Activated T-cell treated with anti-CD3 and anti-CD28 coated beads, Interleukin-2, amount 50 U/mL, for 1 hour (primary cell): ENCODE measurements around the gene CEACAM19.
"Not testable (repeated sequence)": the region's sequence is repeated elsewhere in the genome, so short reads cannot be mapped to it uniquely, and the experiment has no call there.

Experiments used
- DNase-seq: peaks from one replicate; pipeline ENCODE4 v3.0.0-alpha.2; 2020

Gene CEACAM19

GRCh38 chr19:44671400-44671799, at the start of gene CEACAM19:
Gene CEACAM19 (plus strand): TSS chr19:44671482. CDS start chr19:44671932, 450 bp downstream.
- no peak for DNase-seq

GRCh38 chr19:44623080-44623479, 48.2 kb upstream of the CEACAM19 start:
- DNase-seq: no peak

GRCh38 chr19:44623626-44624025, 47.7 kb upstream of the CEACAM19 start:
- no peak for DNase-seq

GRCh38 chr19:44624840-44625354, 46.4 kb upstream of the CEACAM19 start:
- DNase-seq: no peak

GRCh38 chr19:44625637-44626036, 45.6 kb upstream of the CEACAM19 start:
- DNase-seq: not testable (repeated sequence)

GRCh38 chr19:44626048-44626624, 45.1 kb upstream of the CEACAM19 start:
- DNase-seq: no peak

- DNase-seq: no peak
Measured at GRCh38 chr19:44627631-44628030, 43.7 kb upstream of the CEACAM19 start.

- no peak for DNase-seq
Measured at GRCh38 chr19:44628793-44629192, 42.5 kb upstream of the CEACAM19 start.

GRCh38 chr19:44631611-44632010, 39.7 kb upstream of the CEACAM19 start:
- not testable (repeated sequence) for DNase-seq

GRCh38 chr19:44634058-44634457, 37.2 kb upstream of the CEACAM19 start:
- not testable (repeated sequence) for DNase-seq

GRCh38 chr19:44634785-44635184, 36.5 kb upstream of the CEACAM19 start:
- no peak for DNase-seq

GRCh38 chr19:44635581-44636438, 35.5 kb upstream of the CEACAM19 start:
- DNase-seq: no peak

- DNase-seq: no peak
Measured at GRCh38 chr19:44636439-44637389, 34.6 kb upstream of the CEACAM19 start.

GRCh38 chr19:44637390-44637764, 33.9 kb upstream of the CEACAM19 start:
- DNase-seq: no peak

GRCh38 chr19:44640518-44640917, 30.8 kb upstream of the CEACAM19 start:
- no peak for DNase-seq

GRCh38 chr19:44641501-44642265, 29.6 kb upstream of the CEACAM19 start:
- no peak for DNase-seq

GRCh38 chr19:44642377-44642776, 28.9 kb upstream of the CEACAM19 start:
- no peak for DNase-seq

GRCh38 chr19:44643605-44644401, 27.5 kb upstream of the CEACAM19 start, which contains the start of gene PVR:
Gene PVR (plus strand): TSS chr19:44643910. CDS start chr19:44644097, 187 bp downstream.
- peak; percentile 21 for DNase-seq

GRCh38 chr19:44644402-44645016, 26.8 kb upstream of the CEACAM19 start:
- DNase-seq: no peak

- no peak for DNase-seq
Measured at GRCh38 chr19:44645407-44646048, 25.8 kb upstream of the CEACAM19 start.
